ENCODE measurements around the gene DGKI.

DNA sequence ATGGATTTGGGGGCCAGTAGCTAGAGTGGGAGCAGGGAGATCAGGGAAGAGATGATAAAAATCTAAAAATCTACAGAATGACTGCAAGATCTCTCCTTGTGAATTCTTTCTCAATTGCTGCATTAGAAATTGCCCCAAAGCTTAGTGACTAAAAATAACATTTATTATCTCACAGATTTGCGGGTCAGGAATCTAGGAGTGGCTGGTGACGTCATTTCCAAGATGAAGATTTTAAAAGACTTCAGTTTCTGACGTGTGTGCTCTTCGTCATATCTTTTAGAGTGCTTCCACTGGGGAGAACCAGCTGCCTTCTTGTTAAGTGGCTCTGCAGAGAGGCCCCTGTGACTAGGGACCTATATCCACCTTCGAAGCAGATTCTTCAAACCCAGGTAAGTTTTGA lies 112.6 kb downstream of the DGKI start:
- TF ChIP-seq CTCF (IDR thresholded peaks at IDR 0.05 in 2 of 3, conservative IDR thresholded peaks at IDR 0.05 in 1 of 3; ENCODE audit: insufficient read depth in 2 of 3, low read depth in 1 of 3, low read length in 3 of 3) (no peak), NKRF (IDR thresholded peaks at IDR 0.05; ENCODE audit: borderline replicate concordance) (no peak), ZNF133 (CRISPR knock-in tag; IDR thresholded peaks at IDR 0.05) (no peak), FOXK2 (conservative IDR thresholded peaks at IDR 0.05 in 1 of 2, IDR thresholded peaks at IDR 0.05 in 1 of 2; ENCODE audit: low read depth in 2 of 2) (no peak)
- TF ChIP-seq, protein P1, sequence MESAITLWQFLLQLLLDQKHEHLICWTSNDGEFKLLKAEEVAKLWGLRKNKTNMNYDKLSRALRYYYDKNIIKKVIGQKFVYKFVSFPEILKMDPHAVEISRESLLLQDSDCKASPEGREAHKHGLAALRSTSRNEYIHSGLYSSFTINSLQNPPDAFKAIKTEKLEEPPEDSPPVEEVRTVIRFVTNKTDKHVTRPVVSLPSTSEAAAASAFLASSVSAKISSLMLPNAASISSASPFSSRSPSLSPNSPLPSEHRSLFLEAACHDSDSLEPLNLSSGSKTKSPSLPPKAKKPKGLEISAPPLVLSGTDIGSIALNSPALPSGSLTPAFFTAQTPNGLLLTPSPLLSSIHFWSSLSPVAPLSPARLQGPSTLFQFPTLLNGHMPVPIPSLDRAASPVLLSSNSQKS (CRISPR knock-in tag; IDR thresholded peaks at IDR 0.05): no peak
